SK-N-SH (cell line): Measurements from ENCODE around the gene MAP3K12. TPM values are rescaled to one million over a fixed set of nuclear protein-coding genes. Genes with fewer than 3 reads are reported as not detected.

Experiments
- CTCF ChIA-PET: fragments of 300-600, 350-600 bp; formaldehyde crosslinking; extraction: SDS; loops from one replicate; lab custom pipeline; 2021; lab: Yijun Ruan, JAX
- POLR2A ChIA-PET: fragments of 350-600 bp; sonication (Branson Sonifier 250); formaldehyde crosslinking; extraction: SDS; loops from one replicate; lab custom pipeline; 2020; ENCODE audit warnings: antibody characterized with exemption, inconsistent platforms; lab: Yijun Ruan, JAX
- DNase-seq: peaks from one replicate; pipeline ENCODE4 v3.0.0; 2012
- H2AFZ ChIP-seq: fragments of 200-600 bp; sonication (generic); 2 replicates; pipeline ENCODE4 v1.8.1; 2016; ENCODE audit warnings: antibody characterized with exemption, mild to moderate bottlenecking, low read depth
- H3F3A ChIP-seq: fragments of 200-600 bp; sonication (generic); replicated peaks from 2 replicates; pipeline ENCODE3; 2016; ENCODE audit warnings: antibody characterized with exemption, mild to moderate bottlenecking; ENCODE audit not compliant: insufficient read depth
- H3K27ac ChIP-seq, 2 experiments: fragments of 200-500 bp in 1 of 2; fragments of 200-600 bp in 1 of 2; sonication (Bioruptor generic) in 1 of 2; sonication (generic), shearing (Covaris generic) in 1 of 2; 2 replicates each; pipeline versions ENCODE4 v1.5.1 to v1.6.1; 2014 to 2016; ENCODE audit warnings: low read depth in 2 of 2, inconsistent platforms in 1 of 2, low read length in 1 of 2, mild to moderate bottlenecking in 1 of 2, mixed read lengths in 1 of 2
- H3K27me3 ChIP-seq: fragments of 200-600 bp; sonication (generic), shearing (Covaris generic); 2 replicates; pipeline ENCODE4 v1.6.1; 2016; ENCODE audit warnings: mixed run types; ENCODE audit not compliant: insufficient read depth
- H3K36me3 ChIP-seq, 2 experiments: fragments of 200-500 bp in 1 of 2; fragments of 200-600 bp in 1 of 2; sonication (Bioruptor generic) in 1 of 2; sonication (generic) in 1 of 2; replicated peaks in 1 of 2; 2 replicates each; pipeline versions ENCODE3 to v1.5.1; 2014 to 2016; ENCODE audit warnings: low read length in 1 of 2, mild to moderate bottlenecking in 1 of 2; ENCODE audit not compliant: insufficient read depth in 2 of 2, control insufficient read depth in 1 of 2
- H3K4me1 ChIP-seq, 2 experiments: fragments of 200-500 bp in 1 of 2; fragments of 200-600 bp in 1 of 2; sonication (Bioruptor generic) in 1 of 2; sonication (generic), shearing (Covaris generic) in 1 of 2; 2 replicates each; pipeline versions ENCODE4 v1.5.1 to v1.6.1; 2014 to 2016; ENCODE audit warnings: low read depth in 1 of 2, low read length in 1 of 2, mixed run types in 1 of 2; ENCODE audit not compliant: insufficient read depth in 2 of 2, control insufficient read depth in 1 of 2
- H3K4me2 ChIP-seq: fragments of 200-600 bp; sonication (generic), shearing (Covaris generic); 2 replicates; pipeline ENCODE4 v1.6.1; 2017; ENCODE audit warnings: mixed run types
- H3K4me3 ChIP-seq, 2 experiments: fragments of 200-500 bp in 1 of 2; fragments of 200-600 bp in 1 of 2; sonication (Bioruptor generic) in 1 of 2; sonication (generic), shearing (Covaris generic) in 1 of 2; 2 replicates each; pipeline versions ENCODE4 v1.5.1 to v1.8.1; 2014 to 2016; ENCODE audit warnings: low read depth in 2 of 2, inconsistent platforms in 1 of 2, low read length in 1 of 2, mild to moderate bottlenecking in 1 of 2, mixed read lengths in 1 of 2, moderate library complexity in 1 of 2
- H3K79me2 ChIP-seq: fragments of 200-600 bp; sonication (generic); 2 replicates; pipeline ENCODE4 v1.8.1; 2017; ENCODE audit warnings: mild to moderate bottlenecking; ENCODE audit not compliant: insufficient read depth
- H3K9ac ChIP-seq: fragments of 200-600 bp; sonication (generic); 2 replicates; pipeline ENCODE4 v1.6.1; 2017; ENCODE audit warnings: mixed run types
- H3K9me2 ChIP-seq: fragments of 200-600 bp; sonication (generic); 2 replicates; pipeline ENCODE4 v1.6.1; 2017; ENCODE audit warnings: mixed run types
- H3K9me3 ChIP-seq: fragments of 200-600 bp; sonication (generic); 2 replicates; pipeline ENCODE4 v1.6.1; 2017; ENCODE audit warnings: mixed run types, mild to moderate bottlenecking, moderate library complexity
- H4K20me1 ChIP-seq: fragments of 200-600 bp; sonication (generic); 2 replicates; pipeline ENCODE4 v1.6.1; 2017; ENCODE audit warnings: mild to moderate bottlenecking, mixed run types; ENCODE audit not compliant: insufficient read depth
- ELF1 ChIP-seq: IDR thresholded peaks from 2 replicates; pipeline ENCODE4 v1.4.0; 2012
- MEF2A ChIP-seq: IDR thresholded peaks from 2 replicates; pipeline ENCODE4 v1.4.0; 2012; ENCODE audit warnings: low read depth, borderline replicate concordance
- MXI1 ChIP-seq: IDR thresholded peaks from 2 replicates; pipeline ENCODE4 v1.6.1; 2012; ENCODE audit warnings: mild to moderate bottlenecking, low read depth, low read length, improper control_type of control experiment
- NFIC ChIP-seq: IDR thresholded peaks from 2 replicates; pipeline ENCODE4 v1.4.0; 2012; ENCODE audit warnings: borderline replicate concordance
- POLR2AphosphoS5 ChIP-seq: IDR thresholded peaks from 2 replicates; pipeline ENCODE4 v1.6.1; 2012; ENCODE audit warnings: low read depth, low read length
- RXRA ChIP-seq: IDR thresholded peaks from 2 replicates; pipeline ENCODE4 v1.4.0; 2012; ENCODE audit warnings: low read depth, mild to moderate bottlenecking, borderline replicate concordance
- SIN3A ChIP-seq: IDR thresholded peaks from 2 replicates; pipeline ENCODE4 v1.6.1; 2012; ENCODE audit warnings: low read depth, mild to moderate bottlenecking, low read length, moderate library complexity, borderline replicate concordance
- SMC3 ChIP-seq: IDR thresholded peaks from 2 replicates; pipeline ENCODE4 v1.6.1; 2012; ENCODE audit warnings: low read depth, low read length, improper control_type of control experiment
- TAF1 ChIP-seq: IDR thresholded peaks from 2 replicates; pipeline ENCODE4 v1.6.1; 2012; ENCODE audit warnings: low read depth, mild to moderate bottlenecking, low read length, moderate library complexity, borderline replicate concordance
- TEAD4 ChIP-seq: IDR thresholded peaks from 2 replicates; pipeline ENCODE4 v1.4.0; 2012; ENCODE audit warnings: mild to moderate bottlenecking, borderline replicate concordance; ENCODE audit not compliant: insufficient read depth
- WGBS: methylation state at CpG from one replicate; pipeline ENCODE4 v1.1.6; 2017; ENCODE audit warnings: low lambda C conversion rate; 5-methylcytosine and 5-hydroxymethylcytosine counted together
- polyA plus RNA-seq, 3 experiments: library from polyadenylated mRNA; depleted of rRNA; stranded (reverse); fragments of >200 nt; gene quantifications; 2 replicates each; pipeline ENCODE4 v1.2.3, GENCODE V29; 2012
- TF ChIP-seq, protein P1 (sequence below): fragments of 150-350 bp; IDR thresholded peaks from 2 replicates; pipeline ENCODE4 v1.6.1; 2017; ENCODE audit warnings: antibody characterized with exemption, low read length, low read depth, borderline replicate concordance
- TF ChIP-seq, protein P2 (sequence below): IDR thresholded peaks from 2 replicates; pipeline ENCODE4 v1.4.0; 2012; ENCODE audit warnings: low read depth, borderline replicate concordance
- TF ChIP-seq, protein P3 (sequence below): fragments of 200-600 bp; sonication (generic); IDR thresholded peaks from 2 replicates; pipeline ENCODE4 v1.6.1; 2017; ENCODE audit warnings: antibody characterized with exemption, mild to moderate bottlenecking, moderate library complexity
- TF ChIP-seq, protein P4 (sequence below): IDR thresholded peaks from 2 replicates; pipeline ENCODE4; 2012

The MAP3K12 gene
- polyA plus RNA-seq, 1 of the 3 experiments (the other 2 are of a cell fraction): 57.6 TPM

DNA sequence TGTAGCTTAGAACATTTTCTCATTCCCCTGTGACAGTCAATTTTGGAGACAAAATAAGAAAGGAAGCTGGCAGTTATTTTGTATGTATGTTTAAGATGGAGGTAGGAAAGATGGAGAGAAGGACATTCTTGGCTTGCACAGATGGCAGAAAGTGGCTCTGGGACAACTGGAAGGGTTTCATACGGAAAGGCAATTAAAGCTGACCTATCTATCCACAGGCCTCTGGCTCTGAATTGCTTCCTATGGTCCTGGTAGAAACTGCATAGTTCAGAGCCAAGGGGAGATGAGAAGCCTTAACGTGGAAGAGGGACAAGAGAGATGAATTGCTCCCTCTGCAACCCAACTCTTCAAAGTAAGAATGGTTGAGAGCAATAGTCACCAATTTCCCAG, 16.0 kb upstream of the MAP3K12 start:
- DNase-seq: no peak
- H3K4me3 ChIP-seq: no peak overlapping the region
- H3K9me3 ChIP-seq: no peaks in the 10 kb centered on the region
- H2AFZ ChIP-seq: no peak overlapping the region
- peaks cover 55 to 62% of the 10 kb centered on the region in 2 experiments for H3K36me3 ChIP-seq
- H3K79me2 ChIP-seq: no peaks in the 10 kb centered on the region
- no peaks in the 10 kb centered on the region for H3F3A ChIP-seq
- ChIA-PET CTCF (interaction anchor here (1.2 to 4.0 kb wide), 4 partner anchors 10 to 232 kb away, joined by 4 to 19 read pairs (median 6); partner anchors contain the start of gene AAAS), POLR2A (no interaction called here)
- no peak overlapping the region for H3K27ac ChIP-seq
- H3K4me2 ChIP-seq: no peak overlapping the region
- H3K9ac ChIP-seq: no peak overlapping the region
- no peaks in the 10 kb centered on the region for H3K9me2 ChIP-seq
- TF ChIP-seq, protein P1, sequence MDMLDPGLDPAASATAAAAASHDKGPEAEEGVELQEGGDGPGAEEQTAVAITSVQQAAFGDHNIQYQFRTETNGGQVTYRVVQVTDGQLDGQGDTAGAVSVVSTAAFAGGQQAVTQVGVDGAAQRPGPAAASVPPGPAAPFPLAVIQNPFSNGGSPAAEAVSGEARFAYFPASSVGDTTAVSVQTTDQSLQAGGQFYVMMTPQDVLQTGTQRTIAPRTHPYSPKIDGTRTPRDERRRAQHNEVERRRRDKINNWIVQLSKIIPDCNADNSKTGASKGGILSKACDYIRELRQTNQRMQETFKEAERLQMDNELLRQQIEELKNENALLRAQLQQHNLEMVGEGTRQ: no peak
- TF ChIP-seq, all 33 proteins: peak for 0
- H3K27me3 ChIP-seq: no peaks in the 10 kb centered on the region
- WGBS: 89% methylated on average over 2 of the region's 2 CpGs
- no peaks in the 10 kb centered on the region for H3K4me1 ChIP-seq
- no peaks in the 10 kb centered on the region for H4K20me1 ChIP-seq

DNA sequence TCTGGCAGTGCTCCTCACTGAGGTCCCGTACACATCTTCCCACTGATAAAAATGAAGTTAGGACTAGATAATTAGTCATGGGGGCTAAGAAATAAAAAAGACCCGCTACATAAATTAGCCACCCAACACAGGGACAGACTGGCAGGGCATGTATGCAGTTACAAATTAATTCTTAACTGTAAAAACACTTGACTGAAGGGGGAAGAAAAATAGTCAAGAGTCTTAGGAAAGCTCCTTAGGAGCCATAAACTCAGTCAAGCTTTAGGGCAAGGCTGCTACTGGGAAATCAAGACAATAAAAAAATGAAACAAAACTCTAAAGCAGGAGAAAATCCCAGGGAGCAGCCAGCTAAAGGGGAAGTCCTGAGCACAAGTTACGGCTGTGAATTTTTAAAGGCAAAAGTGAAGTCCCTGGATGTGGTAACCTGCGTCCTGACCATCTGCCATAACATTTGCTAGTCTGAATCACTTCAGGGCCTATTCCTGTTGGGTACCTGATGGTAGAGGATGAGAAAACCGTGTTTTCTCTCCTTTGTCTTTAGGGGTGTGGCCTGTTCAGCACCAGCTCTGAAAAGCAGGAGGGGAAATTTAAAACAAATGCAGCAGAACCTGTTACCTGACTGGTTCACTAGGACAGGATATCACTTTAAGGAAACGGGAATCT, 15.5 kb upstream of the MAP3K12 start:
- no peak for DNase-seq
- Histone ChIP-seq H3K4me3 (no peak overlapping the region), H3K9ac (no peak overlapping the region), H3F3A (no peaks in the 10 kb centered on the region), H3K36me3 (peaks cover 52 to 62% of the 10 kb centered on the region in 2 experiments), H4K20me1 (no peaks in the 10 kb centered on the region), H3K79me2 (no peaks in the 10 kb centered on the region), H3K27me3 (no peaks in the 10 kb centered on the region), H3K9me2 (no peaks in the 10 kb centered on the region), H3K27ac (no peak overlapping the region), H3K4me2 (no peak overlapping the region), H2AFZ (no peak overlapping the region), H3K9me3 (no peaks in the 10 kb centered on the region), H3K4me1 (no peaks in the 10 kb centered on the region)
- WGBS: 80% methylated on average over 6 of the region's 6 CpGs
- TF ChIP-seq SIN3A (no peak), TAF1 (no peak), SMC3 (no peak), MXI1 (no peak), TEAD4 (no peak), MEF2A (no peak), NFIC (no peak), ELF1 (no peak), POLR2AphosphoS5 (no peak), RXRA (no peak)
- TF ChIP-seq, protein P2, sequence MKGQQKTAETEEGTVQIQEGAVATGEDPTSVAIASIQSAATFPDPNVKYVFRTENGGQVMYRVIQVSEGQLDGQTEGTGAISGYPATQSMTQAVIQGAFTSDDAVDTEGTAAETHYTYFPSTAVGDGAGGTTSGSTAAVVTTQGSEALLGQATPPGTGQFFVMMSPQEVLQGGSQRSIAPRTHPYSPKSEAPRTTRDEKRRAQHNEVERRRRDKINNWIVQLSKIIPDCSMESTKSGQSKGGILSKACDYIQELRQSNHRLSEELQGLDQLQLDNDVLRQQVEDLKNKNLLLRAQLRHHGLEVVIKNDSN: no peak
- TF ChIP-seq, protein P3, sequence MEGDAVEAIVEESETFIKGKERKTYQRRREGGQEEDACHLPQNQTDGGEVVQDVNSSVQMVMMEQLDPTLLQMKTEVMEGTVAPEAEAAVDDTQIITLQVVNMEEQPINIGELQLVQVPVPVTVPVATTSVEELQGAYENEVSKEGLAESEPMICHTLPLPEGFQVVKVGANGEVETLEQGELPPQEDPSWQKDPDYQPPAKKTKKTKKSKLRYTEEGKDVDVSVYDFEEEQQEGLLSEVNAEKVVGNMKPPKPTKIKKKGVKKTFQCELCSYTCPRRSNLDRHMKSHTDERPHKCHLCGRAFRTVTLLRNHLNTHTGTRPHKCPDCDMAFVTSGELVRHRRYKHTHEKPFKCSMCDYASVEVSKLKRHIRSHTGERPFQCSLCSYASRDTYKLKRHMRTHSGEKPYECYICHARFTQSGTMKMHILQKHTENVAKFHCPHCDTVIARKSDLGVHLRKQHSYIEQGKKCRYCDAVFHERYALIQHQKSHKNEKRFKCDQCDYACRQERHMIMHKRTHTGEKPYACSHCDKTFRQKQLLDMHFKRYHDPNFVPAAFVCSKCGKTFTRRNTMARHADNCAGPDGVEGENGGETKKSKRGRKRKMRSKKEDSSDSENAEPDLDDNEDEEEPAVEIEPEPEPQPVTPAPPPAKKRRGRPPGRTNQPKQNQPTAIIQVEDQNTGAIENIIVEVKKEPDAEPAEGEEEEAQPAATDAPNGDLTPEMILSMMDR: no peak
- TF ChIP-seq, protein P4, sequence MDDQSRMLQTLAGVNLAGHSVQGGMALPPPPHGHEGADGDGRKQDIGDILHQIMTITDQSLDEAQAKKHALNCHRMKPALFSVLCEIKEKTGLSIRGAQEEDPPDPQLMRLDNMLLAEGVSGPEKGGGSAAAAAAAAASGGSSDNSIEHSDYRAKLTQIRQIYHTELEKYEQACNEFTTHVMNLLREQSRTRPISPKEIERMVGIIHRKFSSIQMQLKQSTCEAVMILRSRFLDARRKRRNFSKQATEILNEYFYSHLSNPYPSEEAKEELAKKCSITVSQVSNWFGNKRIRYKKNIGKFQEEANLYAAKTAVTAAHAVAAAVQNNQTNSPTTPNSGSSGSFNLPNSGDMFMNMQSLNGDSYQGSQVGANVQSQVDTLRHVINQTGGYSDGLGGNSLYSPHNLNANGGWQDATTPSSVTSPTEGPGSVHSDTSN: no peak
- ChIA-PET CTCF (interaction anchor here (1.2 to 4.0 kb wide), 4 partner anchors 9 to 232 kb away, joined by 4 to 19 read pairs (median 6); partner anchors contain the start of gene AAAS), POLR2A (no interaction called here)
